Endothelial cell of umbilical vein (primary cell): ENCODE results near the gene CASP12.

Experiments used
- CTCF ChIP-seq, 2 donors: IDR thresholded peaks; 1 replicate in 1 of 2; 2 replicates in 1 of 2; pipeline ENCODE4 v1.5.1; 2011; ENCODE audit warnings: low read length in 2 of 2, mild to moderate bottlenecking in 2 of 2, moderate library complexity in 2 of 2, control low read depth in 1 of 2, inconsistent platforms in 1 of 2, low read depth in 1 of 2; ENCODE audit not compliant: insufficient read depth in 1 of 2; ENCODE audit errors: extremely low read depth in 1 of 2
- EZH2 ChIP-seq: IDR thresholded peaks from 2 replicates; pipeline ENCODE4 v1.6.1; 2012; ENCODE audit warnings: borderline replicate concordance, low read depth, mild to moderate bottlenecking, moderate library complexity, low read length, inconsistent platforms; ENCODE audit not compliant: severe bottlenecking
- FOS ChIP-seq: IDR thresholded peaks from 2 replicates; pipeline ENCODE4 v1.6.1; 2011; ENCODE audit warnings: mild to moderate bottlenecking, low read length, moderate library complexity, borderline replicate concordance; ENCODE audit not compliant: insufficient read depth
- GATA2 ChIP-seq: IDR thresholded peaks from 2 replicates; pipeline ENCODE4 v1.7.0; 2011; ENCODE audit warnings: low read depth, mild to moderate bottlenecking, moderate library complexity, mixed read lengths, low read length; ENCODE audit not compliant: insufficient read length, insufficient read depth
- JUN ChIP-seq: IDR thresholded peaks from 2 replicates; pipeline ENCODE4 v1.6.1; 2011; ENCODE audit warnings: borderline replicate concordance, low read depth; ENCODE audit not compliant: insufficient read length, insufficient read depth
- MAX ChIP-seq: IDR thresholded peaks from 2 replicates; pipeline ENCODE4 v1.6.1; 2011; ENCODE audit not compliant: insufficient read depth, insufficient read length
- MYC ChIP-seq: IDR thresholded peaks from one replicate; pipeline ENCODE4 v1.6.1; 2011; ENCODE audit warnings: mild to moderate bottlenecking, low read depth, low read length
- POLR2A ChIP-seq: IDR thresholded peaks from 2 replicates; pipeline ENCODE4 v1.6.1; 2012; ENCODE audit warnings: low read depth, mild to moderate bottlenecking, control low read depth, low read length
- POLR2AphosphoS5 ChIP-seq: IDR thresholded peaks from 2 replicates; pipeline ENCODE4 v1.6.1; 2012; ENCODE audit warnings: low read depth, mild to moderate bottlenecking, control low read depth, low read length, moderate library complexity; ENCODE audit not compliant: insufficient read depth

DNA sequence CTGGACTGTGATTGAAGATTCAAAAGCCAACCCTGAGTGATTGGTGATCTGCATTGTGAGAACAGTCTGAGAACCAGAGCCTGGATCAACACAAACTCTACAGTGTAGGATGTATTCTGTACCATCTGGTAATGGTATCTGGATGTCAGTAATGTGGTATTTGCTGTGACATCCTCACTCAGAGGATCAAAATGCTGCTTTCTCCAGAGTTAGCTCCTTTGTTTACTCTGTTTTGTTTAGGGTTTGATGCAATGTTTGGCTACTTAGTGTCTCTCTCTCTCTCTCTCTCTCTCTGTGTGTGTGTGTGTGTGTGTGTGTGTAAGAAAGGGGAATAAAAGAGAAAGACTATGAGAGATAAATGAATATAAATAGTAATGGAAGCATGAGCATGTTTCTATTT lies 45.8 kb upstream of the CASP12 start:
- TF ChIP-seq MAX (no peak), CTCF (IDR thresholded peaks at IDR 0.05; ENCODE audit: extremely low read depth in 1 of 2, insufficient read depth in 1 of 2, low read depth in 1 of 2, low read length in 2 of 2) (no peak), EZH2 (no peak), POLR2A (no peak), POLR2AphosphoS5 (no peak), FOS (no peak), MYC (no peak), JUN (no peak), GATA2 (no peak)
